Right atrium auricular region (tissue), 2 donors: Measurements from ENCODE around the gene KMT2C. TPM values are rescaled to one million over a fixed set of nuclear protein-coding genes. Genes with fewer than 3 reads are reported as not detected.

Experiments used
- DNase-seq: peaks from one replicate; pipeline ENCODE4 v3.0.0-alpha.2; 2019; ENCODE audit warnings: low spot score
- H3K27ac ChIP-seq, 2 donors: fragments of 200-600 bp; sonication (generic); 1 replicate in 1 of 2; 2 replicates in 1 of 2; pipeline ENCODE4 v1.5.1; 2016 to 2019
- H3K27me3 ChIP-seq, 2 donors: fragments of 200-600 bp; sonication (generic); one replicate each; pipeline versions ENCODE4 v1.5.1 to v1.6.0; 2017 to 2019
- H3K36me3 ChIP-seq: fragments of 200-600 bp; sonication (generic); one replicate; pipeline ENCODE4 v1.5.1; 2016
- H3K4me1 ChIP-seq, 2 donors: fragments of 200-600 bp; sonication (generic); one replicate each; pipeline versions ENCODE4 v1.5.1 to v1.6.0; 2017 to 2019
- H3K4me3 ChIP-seq, 2 donors: fragments of 200-600 bp; sonication (generic); 1 replicate in 1 of 2; 2 replicates in 1 of 2; pipeline ENCODE4 v1.5.1; 2017 to 2019; ENCODE audit warnings: mild to moderate bottlenecking in 1 of 2, moderate library complexity in 1 of 2
- H3K9me3 ChIP-seq, 2 donors: fragments of 200-600 bp; sonication (generic); one replicate each; pipeline ENCODE4 v1.5.1; 2019
- total RNA-seq, 2 donors: library from RNA; depleted of rRNA; stranded (reverse); fragments of >200 nt; gene quantifications; one replicate each; pipeline ENCODE4 v1.1.0, GENCODE V29; 2016
- TF ChIP-seq, protein P1 (sequence below), 2 donors: fragments of 200-600 bp; sonication (generic); IDR thresholded peaks; one replicate each; pipeline ENCODE4 v1.5.1; 2019; ENCODE audit warnings: antibody characterized with exemption in 2 of 2

Gene KMT2C
- total RNA-seq, 2 donors from 2014 or later, result 36.5 to 37.3 TPM

DNA sequence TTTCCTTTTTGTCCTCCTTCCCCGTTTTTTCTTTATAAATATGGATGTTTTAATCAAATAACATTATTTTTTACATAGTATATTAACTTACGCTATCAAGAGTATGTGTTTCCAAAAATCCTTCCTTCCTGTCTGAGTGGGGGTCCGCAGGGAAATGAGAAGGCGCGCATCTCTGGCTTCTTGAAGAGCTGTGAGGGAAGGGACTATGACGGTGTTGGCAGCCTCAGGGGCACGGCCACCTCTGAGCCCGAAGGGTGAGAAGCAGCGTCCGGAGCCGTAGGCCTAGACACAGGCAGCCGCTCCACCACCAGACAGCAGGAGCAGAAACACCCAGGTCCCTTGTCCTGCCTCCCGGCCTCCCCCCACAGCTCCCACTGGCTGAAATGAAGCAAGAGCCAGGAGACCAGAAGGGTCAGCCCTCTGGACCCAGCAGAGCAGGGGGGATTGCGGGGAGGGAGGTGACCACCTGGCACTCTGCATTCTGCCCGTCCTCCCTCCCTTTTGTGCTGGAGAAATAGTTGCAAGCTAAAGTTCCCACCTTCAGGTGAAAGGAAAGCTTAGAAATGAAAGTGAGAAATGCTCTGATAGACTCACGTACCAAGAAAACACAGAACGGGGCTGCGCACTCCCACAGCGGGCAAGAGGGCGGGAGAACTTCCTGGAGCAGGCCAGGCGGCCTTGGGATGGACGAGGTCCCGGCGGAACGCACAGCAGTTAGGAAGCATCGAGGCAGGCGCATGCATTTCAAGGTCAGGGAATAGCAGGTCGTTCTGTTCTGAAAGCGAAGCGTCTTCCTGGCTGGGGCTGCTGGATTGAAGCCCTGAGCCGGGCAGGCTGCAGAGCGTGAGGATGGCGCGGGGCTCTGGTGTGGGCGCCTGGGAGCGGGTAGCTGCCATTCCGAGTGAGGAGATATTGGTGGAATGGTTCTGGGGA is 304.9 kb downstream of the KMT2C start:
- Histone ChIP-seq H3K27ac (no peak overlapping the region), H3K27me3 (no peaks in the 10 kb centered on the region), H3K4me1 (peaks cover 0 to 3% of the 10 kb centered on the region in 2 donors), H3K9me3 (no peaks in the 10 kb centered on the region), H3K4me3 (no peak overlapping the region), H3K36me3 (peaks cover 27% of the 10 kb centered on the region)
- DNase-seq, result no peak
- TF ChIP-seq, protein P1, sequence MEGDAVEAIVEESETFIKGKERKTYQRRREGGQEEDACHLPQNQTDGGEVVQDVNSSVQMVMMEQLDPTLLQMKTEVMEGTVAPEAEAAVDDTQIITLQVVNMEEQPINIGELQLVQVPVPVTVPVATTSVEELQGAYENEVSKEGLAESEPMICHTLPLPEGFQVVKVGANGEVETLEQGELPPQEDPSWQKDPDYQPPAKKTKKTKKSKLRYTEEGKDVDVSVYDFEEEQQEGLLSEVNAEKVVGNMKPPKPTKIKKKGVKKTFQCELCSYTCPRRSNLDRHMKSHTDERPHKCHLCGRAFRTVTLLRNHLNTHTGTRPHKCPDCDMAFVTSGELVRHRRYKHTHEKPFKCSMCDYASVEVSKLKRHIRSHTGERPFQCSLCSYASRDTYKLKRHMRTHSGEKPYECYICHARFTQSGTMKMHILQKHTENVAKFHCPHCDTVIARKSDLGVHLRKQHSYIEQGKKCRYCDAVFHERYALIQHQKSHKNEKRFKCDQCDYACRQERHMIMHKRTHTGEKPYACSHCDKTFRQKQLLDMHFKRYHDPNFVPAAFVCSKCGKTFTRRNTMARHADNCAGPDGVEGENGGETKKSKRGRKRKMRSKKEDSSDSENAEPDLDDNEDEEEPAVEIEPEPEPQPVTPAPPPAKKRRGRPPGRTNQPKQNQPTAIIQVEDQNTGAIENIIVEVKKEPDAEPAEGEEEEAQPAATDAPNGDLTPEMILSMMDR (IDR thresholded peaks at IDR 0.05), result no peak

DNA sequence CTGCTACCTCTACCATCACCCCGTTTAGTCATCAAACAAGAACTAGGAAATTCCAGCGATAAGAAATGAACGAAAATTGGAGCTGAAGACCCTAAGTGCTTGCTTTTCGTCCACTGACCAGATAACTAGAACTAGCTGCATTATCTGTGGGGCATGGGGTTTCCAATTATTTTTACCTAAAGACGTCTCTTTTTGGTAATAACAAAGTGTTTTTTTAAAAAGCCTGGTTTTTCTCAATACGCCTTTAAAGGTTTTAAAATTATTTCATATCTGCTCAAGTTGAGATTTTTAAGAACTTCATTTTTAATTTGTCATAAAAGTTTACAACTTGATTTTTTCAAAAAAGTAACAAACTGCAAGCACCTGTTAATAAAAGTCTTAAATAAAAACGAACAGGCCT is 306.1 kb downstream of the KMT2C start:
- peaks cover 0 to 2% of the 10 kb centered on the region in 2 donors for H3K9me3 ChIP-seq
- H3K27ac ChIP-seq, result no peak overlapping the region
- no peaks in the 10 kb centered on the region for H3K4me1 ChIP-seq
- peaks cover 34% of the 10 kb centered on the region for H3K36me3 ChIP-seq
- no peak overlapping the region for H3K4me3 ChIP-seq
- DNase-seq, result no peak
- TF ChIP-seq, protein P1 (IDR thresholded peaks at IDR 0.05), result no peak
- no peaks in the 10 kb centered on the region for H3K27me3 ChIP-seq

DNA sequence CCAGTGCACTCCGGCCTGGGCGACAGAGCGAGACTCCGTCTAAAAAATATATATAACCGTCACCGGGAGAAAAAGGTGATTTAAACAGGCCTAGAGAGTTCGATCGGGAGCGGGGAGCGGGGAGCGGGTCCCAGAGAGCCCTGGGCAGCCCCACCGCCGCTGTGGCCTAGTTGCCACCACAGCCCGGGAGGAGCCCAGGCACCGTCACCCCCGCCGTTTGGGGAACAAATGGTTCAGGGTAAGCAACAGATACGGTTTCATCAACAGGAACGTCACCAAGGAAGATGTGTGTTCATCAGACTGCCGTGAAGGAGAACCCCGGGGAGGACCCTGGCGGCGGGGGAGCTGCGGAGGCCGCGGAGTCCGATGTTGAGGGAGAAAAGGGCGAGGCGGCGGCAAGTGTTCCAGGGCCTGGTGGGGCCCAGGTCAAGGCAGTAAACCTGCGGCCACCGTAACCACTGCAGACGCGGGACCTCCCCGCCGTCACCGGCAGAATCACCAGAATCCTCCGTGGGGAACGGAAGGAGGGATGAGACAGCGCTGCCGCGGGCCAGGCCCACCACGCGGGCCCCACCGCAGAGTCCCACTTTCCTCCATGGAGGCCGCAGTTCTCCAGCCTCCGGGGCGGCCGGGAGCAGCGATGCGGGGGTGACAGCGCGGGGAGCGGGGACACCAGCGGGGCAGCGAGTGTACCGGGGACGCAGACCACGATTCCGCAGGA is 306.9 kb downstream of the KMT2C start:
- no peak overlapping the region for H3K27ac ChIP-seq
- H3K4me3 ChIP-seq, result no peak overlapping the region
- TF ChIP-seq, protein P1 (IDR thresholded peaks at IDR 0.05), result no peak
- no peaks in the 10 kb centered on the region for H3K4me1 ChIP-seq
- no peaks in the 10 kb centered on the region for H3K27me3 ChIP-seq
- H3K9me3 ChIP-seq, result peaks cover 0 to 6% of the 10 kb centered on the region in 2 donors
- DNase-seq, result no peak
- peaks cover 41% of the 10 kb centered on the region for H3K36me3 ChIP-seq

DNA sequence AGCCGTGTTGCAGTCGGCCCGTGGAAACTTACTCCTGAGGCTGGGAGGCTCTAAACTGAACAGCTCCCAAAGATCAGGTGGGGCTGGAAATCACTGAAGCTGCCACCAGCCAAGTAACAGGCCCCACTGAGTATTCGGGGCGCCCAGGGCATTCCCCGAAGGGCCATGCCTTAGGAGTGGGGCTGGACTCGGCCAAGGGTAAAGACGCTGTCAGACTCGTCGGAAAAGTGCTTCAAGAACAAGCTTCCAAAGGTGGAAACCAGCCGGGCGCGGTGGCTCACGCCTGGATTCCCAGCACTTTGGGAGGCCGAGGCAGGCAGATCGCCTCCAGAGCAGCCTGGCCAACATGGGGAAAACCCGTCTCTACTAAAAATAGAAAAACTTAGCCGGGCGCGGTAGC is 307.6 kb downstream of the KMT2C start:
- no peak for DNase-seq
- Histone ChIP-seq H3K36me3 (peaks cover 48% of the 10 kb centered on the region), H3K4me3 (no peak overlapping the region), H3K27me3 (no peaks in the 10 kb centered on the region), H3K4me1 (no peaks in the 10 kb centered on the region), H3K27ac (no peak overlapping the region), H3K9me3 (peaks cover 0 to 6% of the 10 kb centered on the region in 2 donors)
- TF ChIP-seq, protein P1 (IDR thresholded peaks at IDR 0.05), result no peak

DNA sequence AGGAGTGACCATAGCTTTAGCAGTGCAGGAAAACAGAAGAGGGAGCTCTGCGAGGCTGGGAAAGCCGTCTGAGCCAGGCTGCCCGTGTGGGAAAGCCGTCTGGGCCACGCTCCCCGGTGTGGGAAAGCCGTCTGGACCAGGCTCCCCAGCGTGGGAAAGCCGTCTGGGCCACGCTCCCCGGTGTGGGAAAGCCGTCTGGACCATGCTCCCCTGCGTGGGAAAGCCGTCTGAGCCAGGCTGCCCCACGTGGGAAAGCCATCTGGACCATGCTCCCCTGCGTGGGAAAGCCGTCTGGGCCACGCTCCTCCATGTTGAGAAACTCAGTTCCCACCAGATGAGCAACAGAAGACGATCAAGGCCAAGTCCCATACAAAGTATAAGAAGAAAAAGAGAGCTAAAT is 308.6 kb downstream of the KMT2C start:
- no peak overlapping the region for H3K27ac ChIP-seq
- H3K9me3 ChIP-seq, result peaks cover 0 to 6% of the 10 kb centered on the region in 2 donors
- peaks cover 57% of the 10 kb centered on the region for H3K36me3 ChIP-seq
- TF ChIP-seq, protein P1 (IDR thresholded peaks at IDR 0.05), result no peak
- no peaks in the 10 kb centered on the region for H3K27me3 ChIP-seq
- DNase-seq, result no peak
- H3K4me1 ChIP-seq, result no peaks in the 10 kb centered on the region
- H3K4me3 ChIP-seq, result no peak overlapping the region
